GM12865 (cell line): Measurements from ENCODE around the gene LSM7.

ENCODE experiments used
- DNase-seq: peaks from one replicate; pipeline ENCODE4 v3.0.0; 2010; ENCODE audit warnings: low read depth
- H3K4me3 ChIP-seq: 2 replicates; pipeline ENCODE4 v1.5.1; 2011; ENCODE audit warnings: mild to moderate bottlenecking, low read depth, low read length, control low read depth
- TF ChIP-seq, protein P1 (sequence below): IDR thresholded peaks from 2 replicates; pipeline ENCODE4 v1.5.1; 2011; ENCODE audit warnings: low read length, control low read depth, low read depth, inconsistent platforms; ENCODE audit not compliant: insufficient read depth; ENCODE audit errors: missing control alignments

Gene LSM7

DNA sequence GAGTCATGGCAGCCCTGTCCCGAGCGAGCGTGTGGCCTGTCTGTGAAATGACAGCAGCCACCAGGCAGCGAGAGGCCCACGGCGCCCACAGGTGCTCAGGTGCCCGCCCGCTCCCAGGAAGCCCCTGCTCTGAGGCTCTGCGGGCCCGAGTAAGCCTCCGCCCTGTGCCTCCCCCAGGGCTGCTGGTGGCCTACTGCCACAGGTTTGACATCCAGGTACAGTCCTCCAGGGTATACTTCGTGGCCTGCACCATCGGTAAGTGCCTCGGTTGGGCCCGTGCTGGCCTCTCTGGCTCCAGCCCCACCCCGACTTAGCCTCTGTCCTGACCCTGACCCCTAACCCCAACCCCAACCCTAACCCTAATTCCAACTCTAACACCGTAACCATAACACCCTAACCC is 16.7 kb upstream of the LSM7 start:
- DNase-seq, result no peak
- TF ChIP-seq, protein P1, sequence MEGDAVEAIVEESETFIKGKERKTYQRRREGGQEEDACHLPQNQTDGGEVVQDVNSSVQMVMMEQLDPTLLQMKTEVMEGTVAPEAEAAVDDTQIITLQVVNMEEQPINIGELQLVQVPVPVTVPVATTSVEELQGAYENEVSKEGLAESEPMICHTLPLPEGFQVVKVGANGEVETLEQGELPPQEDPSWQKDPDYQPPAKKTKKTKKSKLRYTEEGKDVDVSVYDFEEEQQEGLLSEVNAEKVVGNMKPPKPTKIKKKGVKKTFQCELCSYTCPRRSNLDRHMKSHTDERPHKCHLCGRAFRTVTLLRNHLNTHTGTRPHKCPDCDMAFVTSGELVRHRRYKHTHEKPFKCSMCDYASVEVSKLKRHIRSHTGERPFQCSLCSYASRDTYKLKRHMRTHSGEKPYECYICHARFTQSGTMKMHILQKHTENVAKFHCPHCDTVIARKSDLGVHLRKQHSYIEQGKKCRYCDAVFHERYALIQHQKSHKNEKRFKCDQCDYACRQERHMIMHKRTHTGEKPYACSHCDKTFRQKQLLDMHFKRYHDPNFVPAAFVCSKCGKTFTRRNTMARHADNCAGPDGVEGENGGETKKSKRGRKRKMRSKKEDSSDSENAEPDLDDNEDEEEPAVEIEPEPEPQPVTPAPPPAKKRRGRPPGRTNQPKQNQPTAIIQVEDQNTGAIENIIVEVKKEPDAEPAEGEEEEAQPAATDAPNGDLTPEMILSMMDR, result no peak
- no peak overlapping the region for H3K4me3 ChIP-seq

DNA sequence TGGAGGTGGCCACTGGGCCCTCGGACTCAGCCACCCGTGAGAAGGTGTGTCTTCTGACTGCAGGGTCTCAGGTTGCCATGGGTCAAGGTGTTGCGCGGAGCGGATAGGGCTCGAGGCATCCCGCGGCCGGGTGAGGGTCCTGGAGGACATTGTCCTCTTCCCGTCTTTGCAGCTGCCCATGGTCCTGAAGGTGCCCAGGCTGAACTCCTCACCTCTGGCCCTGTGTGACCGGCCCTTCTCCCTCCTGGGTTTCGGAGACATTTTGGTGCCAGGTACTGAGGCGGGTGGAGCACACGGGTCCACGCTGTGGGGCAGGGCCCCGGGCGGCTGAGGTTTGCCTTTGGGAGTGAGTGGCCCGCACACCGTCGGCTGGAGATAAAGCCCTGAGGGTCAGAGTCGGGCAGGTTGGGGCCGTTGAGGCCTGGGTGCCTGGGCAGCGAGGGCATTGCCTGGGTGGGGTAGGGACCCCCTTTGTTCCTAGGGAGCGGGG is 16.0 kb upstream of the LSM7 start:
- DNase-seq, result no peak
- H3K4me3 ChIP-seq, result no peak overlapping the region
- TF ChIP-seq, protein P1, result no peak

DNA sequence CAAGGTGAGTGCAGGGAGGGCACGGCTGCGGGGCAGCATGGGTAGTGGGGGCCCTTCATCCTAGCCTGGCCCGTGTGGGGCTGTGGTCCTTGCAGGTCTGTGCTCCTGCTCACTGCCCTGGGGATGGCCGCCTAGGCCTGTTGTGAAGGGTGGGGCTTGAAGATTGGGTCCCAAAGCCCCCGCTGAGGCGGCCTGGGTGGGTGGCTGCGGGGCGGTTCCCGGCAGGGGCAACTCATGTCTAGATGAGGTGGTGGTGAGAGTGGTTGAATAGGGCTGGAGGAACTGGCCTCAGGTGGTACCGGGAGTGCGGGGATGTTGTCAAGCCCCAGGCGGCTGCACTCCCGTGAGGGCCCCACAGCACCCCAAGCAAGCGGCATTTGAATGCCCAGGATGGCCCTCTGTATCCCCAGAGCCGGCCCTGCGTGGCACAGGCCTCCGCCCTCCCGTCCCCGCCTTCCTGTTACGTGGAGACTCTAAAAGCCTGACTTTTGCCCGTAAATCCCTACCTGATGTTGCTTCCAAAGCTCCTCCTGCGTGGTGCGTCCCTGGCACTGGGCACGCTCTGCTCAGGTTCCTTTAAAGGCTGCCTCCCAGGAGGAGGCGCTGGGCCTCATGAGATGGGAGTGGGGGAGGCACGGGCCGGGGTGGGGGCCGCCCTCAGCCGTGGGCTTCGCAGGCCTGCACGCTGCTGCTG is 15.1 kb upstream of the LSM7 start:
- H3K4me3 ChIP-seq, result no peak overlapping the region
- DNase-seq, result no peak
- TF ChIP-seq, protein P1, result no peak

DNA sequence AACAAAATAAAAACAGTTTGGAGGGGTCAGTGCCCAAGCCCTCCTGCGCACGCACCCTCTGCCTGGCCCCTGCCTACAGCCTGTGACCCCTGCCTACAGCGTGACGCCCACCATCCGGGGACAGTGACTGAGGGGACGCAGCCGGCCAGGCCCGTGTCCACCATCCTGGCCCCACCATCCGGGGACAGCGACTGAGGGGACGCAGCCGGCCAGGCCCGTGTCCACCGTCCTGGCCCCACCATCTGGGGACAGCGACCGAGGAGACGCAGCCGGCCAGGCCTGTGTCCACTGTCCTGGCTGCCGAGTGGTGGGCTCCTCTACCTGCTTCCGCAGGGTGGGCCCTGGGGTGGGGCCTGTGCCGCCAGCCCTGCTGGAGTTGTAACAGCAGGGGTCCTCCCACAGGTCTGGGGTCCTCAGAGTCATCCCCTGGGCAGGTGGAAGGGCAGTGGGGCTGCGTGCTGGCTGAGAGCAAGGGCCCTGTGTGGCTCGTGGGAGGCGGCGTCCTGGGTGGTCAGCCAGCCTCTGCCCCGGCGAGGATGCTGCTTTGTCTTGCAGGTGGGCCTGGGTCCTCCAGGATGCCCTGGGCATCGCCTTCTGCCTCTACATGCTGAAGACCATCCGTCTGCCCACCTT is 14.4 kb upstream of the LSM7 start:
- H3K4me3 ChIP-seq, result no peak overlapping the region
- DNase-seq, result no peak
- TF ChIP-seq, protein P1, result no peak

DNA sequence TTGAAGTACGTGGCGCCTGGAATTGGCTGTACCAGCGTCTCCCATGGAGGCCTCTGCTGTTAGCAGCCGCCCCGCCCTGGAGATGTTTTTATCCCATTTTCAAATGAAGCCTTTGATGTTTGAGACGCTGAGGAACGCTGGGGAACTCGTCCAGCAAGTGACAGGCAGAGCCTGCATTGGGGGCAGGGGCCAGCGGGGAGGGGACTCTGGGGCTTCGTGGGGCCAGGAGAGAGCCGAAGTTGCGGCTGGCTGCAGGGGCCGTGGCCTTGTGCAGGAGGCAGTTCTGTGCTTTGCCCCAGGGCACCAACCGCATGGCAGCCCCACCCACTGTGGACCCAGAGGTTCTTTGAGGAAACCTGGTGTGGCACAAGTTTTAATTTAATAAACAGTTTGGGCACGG is 13.6 kb upstream of the LSM7 start:
- no peak overlapping the region for H3K4me3 ChIP-seq
- DNase-seq, result no peak
- TF ChIP-seq, protein P1, result no peak

DNA sequence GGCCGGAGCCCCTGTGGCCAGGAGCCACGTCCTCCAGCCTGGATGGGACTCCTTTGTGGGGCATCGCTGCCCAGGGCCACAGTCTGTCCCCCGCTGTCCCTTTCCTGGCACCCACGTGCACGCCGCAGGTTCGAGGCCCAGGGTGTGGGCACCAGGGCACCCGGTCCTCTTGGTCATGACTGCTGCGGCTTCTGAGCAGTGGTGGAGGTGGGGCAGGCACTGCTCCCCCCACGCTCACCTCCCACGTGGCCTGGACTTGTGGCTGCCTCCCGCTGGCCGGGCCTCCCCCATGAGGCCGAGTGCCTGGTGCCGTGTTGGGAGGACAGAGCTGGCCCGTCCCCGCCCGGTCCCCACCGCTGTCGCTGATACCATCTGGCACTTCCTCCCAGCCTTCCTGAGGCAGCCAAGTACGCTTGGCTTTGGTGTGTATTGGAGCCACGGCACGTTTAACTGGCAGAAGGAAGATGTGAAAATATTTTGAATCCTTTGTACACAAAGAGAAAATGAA is 12.9 kb upstream of the LSM7 start:
- TF ChIP-seq, protein P1, result no peak
- no peak for DNase-seq
- H3K4me3 ChIP-seq, result no peak overlapping the region
